NCI-H82 treated with DMSO at 0.1 percent for 48 hours (cell line): Measurements from ENCODE around the gene CBX7.

Experiments
- DNase-seq: peaks from one replicate; lab custom pipeline; 2025; ENCODE audit not compliant: unreplicated experiment; lab: John Stamatoyannopoulos, UW

Gene CBX7

DNA sequence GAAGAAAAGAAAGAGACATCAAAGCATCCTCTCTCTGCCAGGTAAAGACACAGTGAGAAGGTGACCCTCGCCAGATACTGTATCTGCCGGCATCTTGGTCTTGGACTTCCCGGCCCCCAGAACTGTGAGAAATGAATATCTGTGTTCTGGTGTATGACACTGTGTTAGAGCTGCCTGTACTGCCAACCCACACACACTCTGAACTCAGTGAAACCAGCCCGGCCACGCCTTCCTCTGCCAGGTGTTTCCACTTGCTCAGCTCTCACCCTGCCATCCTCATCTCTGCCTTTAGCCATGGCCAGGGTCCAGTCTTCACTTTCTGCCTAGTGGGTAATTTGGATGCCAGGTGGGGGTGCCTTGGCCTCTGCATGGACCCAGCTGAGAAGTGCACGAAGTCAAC is 24.0 kb downstream of the CBX7 start:
- DNase-seq = no peak

DNA sequence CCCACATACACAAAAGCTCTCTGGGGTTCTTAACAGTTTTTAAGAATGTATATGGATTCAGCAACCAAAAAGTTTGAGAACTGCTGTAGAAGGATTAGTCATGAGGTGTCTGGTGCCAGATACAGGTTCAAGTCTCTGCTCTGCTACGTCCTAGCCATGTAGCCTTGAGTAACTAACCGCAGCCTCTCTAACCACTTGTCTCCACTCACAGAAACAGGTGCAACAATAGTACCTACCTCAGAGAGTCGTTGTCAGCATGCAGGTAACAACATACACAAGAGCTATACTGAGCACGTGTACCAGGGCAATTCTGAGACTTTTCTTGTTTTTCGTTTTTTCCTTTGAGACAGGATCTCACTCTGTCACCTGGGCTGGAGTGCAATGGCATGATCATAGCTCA is 26.9 kb downstream of the CBX7 start:
- DNase-seq = no peak

DNA sequence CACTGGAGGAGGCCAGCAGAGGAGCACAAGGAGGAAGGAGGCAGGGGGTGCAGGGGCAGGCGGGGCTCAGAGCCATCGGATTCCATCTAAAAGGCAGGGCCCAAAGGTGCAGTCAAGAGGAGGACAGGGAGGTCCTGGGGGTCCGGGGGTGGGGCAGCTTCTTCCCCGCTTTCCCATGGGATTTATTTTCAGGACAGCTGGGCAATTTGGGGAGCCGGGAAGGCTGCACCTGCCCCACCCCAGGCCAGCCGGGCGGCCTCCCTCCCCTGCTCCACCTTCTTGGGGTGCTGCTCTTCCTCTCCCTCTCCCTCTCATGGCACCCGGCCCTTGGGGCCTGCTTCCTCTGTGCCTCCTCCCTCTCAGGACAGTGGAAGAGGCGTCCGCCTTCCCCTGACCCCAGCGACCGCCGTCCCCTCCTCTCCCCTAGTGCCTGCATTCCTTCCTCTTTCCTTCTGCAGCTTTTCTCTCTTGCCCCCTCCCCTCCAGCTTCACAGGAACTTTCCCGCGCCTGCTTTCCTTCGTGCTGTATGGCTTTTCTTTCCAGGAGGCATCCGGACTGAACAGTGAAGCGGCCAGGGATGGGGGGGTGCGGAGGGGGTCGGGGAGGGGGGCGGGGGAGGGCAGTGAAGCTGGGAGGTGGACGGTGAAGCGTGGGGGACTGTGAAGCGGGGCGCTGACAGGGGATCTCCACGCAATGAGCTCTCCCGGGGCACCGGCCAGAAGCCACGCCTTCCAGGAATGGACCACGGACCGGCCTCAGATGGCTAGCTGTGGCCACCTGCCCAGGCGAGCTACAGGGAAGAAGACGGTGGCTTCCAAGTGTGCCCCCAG is 28.5 kb downstream of the CBX7 start:
- no peak for DNase-seq

DNA sequence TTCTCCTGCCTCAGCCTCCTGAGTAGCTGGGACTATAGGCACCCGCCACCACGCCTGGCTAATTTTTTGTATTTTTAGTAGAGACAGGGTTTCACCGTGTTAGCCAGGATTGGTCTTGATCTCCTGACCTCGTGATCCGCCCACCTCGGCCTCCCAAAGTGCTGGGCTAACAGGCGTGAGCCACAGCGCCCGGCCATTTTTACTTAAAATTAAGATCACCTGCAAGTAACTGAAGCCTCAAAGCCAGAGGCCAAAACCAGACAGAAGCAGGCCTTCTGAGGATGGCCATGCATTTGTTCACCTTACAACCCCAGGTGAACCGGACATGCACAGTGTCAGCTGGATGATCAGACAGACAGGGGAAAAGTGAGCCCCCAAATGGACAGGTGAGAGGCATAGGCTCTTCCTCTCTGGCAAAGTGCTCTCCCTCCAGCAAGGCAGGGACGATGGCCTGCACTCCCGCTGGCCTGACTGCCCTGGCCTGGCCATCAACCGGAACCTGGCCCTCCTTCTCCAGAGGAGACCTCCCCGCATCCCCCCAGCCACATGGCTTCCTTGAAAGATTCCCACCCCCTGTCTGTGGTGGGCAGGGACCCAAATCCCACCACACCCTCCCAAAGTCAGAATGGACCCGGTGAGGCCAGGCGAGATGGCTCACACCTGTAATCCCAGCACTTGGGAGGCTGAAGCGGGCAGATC is 29.6 kb downstream of the CBX7 start:
- no peak for DNase-seq

DNA sequence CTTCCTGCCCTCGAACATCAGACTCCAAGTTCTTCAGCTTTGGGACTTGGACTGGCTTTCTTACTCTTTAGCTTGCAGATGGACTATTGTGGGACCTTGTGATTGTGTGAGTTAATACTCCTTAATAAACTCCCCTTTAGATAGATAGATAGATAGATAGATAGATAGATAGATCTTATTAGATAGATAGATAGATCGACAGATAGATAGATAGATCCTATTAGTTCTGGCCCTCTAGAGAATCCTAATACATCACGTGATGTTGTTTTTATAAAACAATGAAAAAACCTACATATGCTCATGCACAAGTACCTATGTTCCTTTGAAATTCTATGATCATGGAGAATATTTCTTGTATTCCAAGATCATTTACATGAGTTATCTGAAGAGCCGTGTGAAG is 31.5 kb downstream of the CBX7 start:
- DNase-seq = no peak

DNA sequence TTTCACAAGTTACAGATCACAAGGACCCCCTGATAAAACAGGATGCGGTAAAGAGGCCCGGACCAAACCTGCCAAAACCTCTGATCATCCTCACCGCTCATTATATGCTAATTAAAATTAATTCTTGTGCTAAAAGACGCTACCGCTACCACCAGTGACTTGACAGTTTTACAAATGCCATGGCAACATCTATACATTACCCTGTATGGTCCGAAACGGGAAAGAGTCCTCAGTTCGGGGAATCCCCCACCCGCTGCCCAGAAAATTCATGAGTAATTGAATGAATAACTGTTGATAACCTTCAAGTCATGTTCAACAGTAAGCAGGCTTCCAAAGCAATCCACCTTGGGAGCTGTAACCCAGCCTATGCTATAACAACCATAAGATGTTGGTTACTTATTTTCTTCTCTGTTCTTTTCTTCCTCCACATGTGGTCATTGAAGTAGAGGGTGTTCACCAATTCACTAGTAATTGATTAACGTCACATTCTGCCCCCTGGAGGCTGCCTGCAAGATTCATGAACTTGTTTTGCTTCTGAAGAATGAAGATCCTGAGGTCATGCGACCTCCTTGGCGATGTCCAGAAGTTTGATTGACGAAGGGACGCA is 34.8 kb downstream of the CBX7 start:
- DNase-seq = peak; percentile 3

DNA sequence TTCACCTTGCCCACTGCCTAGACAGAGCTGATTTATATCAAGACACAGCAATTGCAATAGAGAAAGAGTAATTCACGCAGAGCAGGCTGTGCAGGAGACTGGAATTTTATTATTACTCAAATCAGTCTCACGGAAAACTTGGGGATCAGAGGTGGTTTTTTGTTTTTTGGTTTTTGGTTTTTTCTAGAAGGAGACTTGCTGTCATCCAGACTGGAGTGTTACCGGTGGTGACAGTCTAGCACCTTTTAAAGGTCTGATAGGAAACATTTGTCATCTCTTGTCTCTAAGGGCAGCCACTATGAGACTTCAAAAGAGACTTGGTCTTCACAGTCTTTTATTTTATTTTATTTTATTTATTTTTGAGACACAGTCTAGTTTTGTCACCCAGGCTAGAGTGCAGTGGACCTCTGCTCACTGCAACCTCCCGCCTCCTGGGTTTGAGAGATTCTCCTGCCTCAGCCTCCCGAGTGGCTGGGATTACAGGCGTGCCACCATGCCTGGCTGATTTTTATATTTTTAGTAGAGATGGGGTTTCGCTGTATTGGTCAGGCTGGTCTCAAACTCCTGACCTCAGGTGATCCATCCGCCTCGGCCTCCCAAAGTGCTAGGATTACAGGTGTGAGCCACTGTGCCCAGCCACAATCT is 36.4 kb downstream of the CBX7 start:
- no peak for DNase-seq

DNA sequence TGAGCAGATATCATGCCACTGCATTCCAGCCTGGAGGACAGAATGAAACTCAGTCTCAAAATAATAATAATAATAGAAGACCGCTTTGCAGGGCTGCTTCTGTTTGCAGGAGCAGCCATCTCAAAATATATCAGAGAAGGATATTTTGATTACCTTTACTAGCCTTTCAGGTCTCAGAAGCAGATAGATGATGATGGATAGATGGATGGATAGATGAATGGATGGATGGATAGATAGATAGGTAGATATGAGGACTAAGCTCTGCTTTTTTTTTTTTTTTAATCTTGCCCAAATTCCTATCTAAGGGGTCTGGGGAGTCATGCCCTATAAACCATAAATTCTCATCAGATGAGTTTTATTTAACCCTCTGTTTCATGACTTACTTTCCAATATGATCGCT is 36.9 kb downstream of the CBX7 start:
- DNase-seq = no peak

DNA sequence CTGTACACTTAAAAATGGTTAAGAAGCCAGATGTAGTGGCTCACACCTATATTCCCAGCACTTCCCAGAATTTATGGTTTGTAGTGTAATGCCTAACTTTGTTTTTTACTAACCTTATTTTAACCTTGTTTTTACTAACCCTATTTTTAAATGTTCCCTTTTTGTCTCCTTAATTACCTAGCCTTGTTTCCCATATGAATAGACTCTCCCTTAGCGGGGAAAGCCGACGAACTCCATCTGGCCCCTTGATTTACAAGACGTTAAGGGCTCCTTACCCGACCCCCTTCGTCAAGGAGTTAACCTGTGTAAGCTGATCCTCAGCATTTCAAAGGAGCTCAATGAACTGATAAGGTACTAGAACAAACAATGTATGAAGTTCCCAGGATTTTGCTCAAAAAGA is 38.4 kb downstream of the CBX7 start:
- no peak for DNase-seq

DNA sequence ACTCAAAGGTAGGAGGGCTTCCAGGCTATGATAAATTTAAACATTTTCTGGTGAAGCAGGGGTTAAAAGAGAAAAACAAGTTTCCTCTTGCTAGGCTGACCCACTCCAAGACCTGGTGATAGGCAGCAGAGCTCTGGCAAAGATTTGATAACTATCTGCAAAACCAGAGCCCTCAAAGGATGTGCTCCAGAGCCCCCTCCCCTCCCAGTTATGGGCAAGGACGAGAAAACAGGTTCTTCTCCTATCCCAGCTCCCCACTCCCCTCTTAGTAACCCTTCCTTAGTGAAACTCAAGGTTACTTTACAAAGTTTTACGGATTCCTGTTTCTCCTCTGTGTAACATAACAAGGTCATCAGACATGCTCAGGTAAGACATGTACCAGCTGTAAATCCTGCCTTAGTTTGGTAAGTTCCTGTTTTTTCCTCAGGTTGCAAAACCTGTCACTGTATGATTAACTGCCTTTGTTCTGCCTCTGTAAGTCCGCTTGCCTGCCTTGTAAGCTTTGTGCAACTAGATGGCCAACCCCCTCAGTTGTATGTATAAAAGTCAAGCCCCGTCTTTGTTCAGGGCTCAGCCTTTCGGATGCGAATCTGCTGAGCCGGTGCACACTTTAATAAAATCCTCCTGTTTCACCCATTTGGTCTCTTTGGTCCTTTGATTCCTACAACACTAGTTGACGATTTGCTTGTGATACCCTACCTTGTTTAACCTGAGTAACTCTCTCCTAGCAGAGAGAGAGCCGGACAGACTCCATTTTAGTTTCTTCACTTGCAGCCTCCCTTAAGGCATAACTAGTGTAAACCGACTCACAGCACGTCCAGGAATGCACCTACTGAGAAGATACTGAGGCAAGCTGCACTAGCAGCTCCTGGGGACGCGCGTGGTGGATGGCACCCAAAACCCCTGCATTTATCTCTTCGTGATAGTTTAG is 41.6 kb downstream of the CBX7 start:
- DNase-seq = no peak

DNA sequence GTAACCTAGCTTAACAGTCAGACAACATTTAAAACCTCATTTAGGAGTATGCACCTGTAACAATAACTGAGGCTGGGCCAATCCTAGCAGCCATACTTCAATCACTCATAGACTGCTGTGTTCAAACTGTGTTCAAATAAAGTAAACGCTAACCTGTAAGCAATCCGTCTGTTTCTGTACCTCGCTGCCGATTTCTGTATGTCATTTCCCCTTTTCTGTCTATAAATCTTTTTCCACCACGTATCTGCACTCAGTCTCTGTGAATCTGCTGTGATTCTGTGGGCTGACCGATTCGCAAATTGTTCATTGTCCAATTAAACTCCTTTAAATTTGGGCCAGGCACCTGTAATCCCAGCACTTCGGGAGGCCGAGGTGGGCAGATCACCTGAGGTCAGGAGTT is 43.1 kb downstream of the CBX7 start:
- no peak for DNase-seq

DNA sequence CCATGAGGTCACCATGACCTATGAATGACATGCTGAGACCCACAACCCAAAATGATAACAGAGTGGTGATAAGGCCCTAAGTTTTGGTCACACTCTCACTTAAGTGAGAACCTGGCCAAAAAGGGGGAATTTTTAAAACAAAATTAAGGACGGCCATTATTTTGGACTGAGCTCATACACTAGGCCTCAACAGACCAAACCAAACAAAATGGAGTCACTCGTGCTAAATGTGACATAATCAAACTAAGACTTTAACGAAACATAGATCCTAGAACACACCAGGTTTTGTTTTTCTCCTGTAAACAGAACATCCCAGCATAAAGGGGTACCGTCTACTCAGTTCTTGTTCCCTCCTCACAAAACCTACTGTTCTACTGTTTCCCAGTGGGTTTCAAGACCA is 44.0 kb downstream of the CBX7 start:
- DNase-seq = no peak

DNA sequence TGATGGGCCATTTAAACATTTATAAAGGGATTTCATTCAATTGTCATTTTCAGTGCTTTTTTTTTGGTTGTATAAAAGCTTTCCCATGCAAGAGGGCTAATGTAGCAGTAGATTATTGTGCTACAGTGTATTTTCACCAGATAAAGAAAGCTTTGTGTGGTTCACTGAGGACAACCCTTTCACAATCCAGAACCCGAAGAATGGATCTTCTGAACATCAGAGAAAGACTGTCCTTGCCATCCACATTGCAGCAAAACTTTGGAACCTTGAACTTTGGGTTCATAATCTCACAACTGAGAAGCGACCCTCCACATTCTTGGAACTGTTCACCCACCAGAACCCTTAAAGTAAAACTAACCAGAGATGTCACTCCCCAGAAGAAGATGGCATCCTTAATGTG is 46.2 kb downstream of the CBX7 start:
- DNase-seq = no peak

DNA sequence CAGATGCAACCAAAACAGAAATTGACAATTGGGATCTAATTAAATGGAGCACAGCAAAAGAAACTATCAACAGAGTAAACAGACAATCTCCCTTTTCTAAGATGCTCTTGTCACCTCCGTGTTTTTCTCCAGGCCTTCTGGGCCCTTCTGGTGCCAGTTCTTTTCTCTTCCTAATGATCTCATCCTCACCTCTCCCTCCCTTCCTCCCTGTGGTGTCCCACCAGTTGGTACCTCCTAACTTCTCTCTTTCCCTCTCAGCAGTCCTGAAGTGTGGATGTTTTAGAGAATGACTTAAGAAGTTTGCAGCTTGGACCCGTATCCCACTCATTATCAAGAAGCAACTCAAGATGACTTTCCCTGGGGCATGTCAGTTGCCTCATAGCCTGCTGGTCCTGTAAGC is 49.0 kb downstream of the CBX7 start:
- DNase-seq = no peak

DNA sequence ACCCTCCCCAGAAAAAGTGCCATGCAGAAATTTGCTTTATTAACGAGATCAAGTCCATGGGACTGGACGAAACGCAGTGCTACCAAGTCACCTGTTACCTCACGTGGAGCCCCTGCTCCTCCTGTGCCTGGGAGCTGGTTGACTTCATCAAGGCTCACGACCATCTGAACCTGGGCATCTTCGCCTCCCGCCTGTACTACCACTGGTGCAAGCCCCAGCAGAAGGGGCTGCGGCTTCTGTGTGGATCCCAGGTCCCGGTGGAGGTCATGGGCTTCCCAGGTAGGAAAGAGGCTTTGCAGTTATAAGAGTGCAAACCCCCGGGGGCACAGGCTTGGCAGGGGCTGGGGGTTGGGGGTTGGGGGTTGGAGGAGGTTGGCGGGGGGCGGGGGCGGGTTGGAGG is 51.3 kb downstream of the CBX7 start:
- no peak for DNase-seq

DNA sequence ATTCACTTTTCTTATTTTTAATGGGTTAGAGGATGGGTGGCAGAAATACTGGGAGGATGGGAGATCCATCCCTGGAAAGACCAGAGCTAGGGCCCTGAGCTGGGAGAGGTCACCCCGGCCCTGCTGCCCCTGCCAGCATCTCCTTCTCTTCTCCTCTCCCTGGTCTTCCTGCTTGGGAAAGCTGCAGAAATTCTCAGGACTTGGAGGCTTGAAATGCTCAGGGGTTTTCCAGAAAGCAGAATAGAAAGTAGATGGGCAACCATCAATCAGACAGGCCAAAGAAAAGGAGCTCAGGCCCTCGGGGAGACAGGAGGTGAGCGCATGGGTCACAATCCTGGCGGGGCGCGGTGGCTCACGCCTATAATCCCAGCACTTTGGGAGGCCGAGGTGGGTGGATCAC is 53.9 kb downstream of the CBX7 start:
- DNase-seq = no peak

DNA sequence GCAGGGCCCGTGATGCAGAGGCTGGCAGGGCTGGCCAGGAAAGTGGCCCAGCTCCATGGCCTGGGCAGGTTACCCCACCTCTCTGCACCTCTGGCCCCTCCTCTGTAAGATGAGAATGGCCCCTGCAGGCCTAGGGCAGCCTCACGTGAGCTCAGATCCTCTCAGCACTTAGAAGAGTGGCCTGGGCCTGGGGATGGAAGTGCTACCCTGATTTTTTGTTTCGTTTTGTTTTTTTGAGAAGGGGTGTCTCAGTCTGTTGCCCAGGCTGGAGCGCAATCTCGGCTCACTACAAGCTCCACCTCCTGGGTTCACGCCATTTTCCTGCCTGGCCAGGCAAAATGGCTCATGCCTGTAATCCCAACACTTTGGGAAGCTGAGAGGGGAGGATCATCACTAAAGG is 54.5 kb downstream of the CBX7 start:
- DNase-seq = no peak

DNA sequence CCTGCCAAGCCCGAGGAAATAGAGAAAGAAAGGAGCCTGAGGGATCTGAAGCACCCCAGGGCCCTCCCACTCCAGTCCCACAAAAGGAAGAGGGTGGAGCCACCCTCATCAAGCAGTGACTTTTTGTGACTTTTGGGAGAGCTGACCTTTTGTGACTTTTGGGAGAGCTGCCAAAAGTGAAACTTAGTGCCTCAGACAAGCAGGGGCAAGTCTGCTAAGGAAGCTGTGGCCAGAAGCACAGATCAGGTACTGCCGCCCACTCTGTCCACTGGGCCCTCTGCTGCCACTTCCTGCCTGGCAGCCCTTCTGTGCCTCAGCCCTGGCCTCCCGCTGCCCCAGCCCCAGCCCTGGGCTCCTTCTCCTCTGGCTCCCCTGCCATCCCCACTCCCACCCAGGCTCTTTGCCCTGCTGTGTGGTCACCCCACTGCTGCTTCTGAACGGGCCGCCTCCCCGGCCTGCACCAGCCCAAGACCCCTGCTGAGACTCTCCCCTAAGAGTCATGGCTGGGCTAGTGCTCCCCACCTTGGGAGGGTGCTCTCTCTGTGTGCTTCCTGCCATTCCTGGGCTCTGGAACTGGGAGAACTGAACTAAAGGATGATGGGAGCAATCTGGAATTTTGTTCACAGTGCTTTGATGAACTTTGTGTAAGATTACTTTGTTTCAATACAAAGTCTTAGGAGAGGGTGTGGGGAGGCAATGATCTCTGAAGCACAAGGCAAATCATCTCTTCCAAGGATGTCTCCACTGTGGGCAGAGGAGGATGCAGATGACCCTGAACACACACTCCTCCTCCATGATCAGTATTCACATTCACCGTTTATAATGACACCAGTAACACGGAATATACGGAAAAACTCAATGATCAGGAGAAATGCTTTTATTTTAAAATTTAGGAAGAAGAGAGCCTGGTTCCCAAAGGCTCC is 55.1 kb downstream of the CBX7 start, which contains the start of gene APOBEC3H:
Gene APOBEC3H, plus strand, starts transcription at position 147 of the 923 bp plus-strand sequence. CDS start 3,035 bp downstream, outside the sequence.
- no peak for DNase-seq

DNA sequence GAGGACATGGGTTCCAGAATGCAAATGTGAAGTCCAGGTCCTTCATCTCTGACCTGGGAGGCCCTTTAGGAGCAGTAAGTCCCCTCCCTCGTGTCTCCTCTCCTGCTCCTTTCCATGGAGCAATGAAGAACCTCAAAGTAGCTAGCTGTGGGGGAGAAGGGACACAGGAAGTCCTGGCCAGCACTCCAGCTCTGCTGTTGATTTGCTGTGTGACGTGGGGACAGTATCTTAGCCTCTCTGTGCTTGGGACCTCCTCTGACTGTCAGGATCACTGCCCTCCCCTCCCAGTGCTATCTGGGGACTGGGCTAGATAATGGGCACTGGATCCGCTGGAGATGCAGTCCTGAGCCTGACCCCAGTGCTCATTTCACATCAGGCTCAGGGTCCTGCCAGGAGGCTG is 56.5 kb downstream of the CBX7 start:
- no peak for DNase-seq
